CD4-positive, alpha-beta T cell treated with Interleukin-1 beta for 1 hour (primary cell): ENCODE results near the gene PGA4.
"Not testable (repeated sequence)": the region's sequence is repeated elsewhere in the genome, so short reads cannot be mapped to it uniquely, and the experiment has no call there.

Experiments
- DNase-seq, 2 donors: peaks; one replicate each; pipeline ENCODE4 v3.0.0-alpha.2; 2020 to 2022

Gene PGA4

DNA sequence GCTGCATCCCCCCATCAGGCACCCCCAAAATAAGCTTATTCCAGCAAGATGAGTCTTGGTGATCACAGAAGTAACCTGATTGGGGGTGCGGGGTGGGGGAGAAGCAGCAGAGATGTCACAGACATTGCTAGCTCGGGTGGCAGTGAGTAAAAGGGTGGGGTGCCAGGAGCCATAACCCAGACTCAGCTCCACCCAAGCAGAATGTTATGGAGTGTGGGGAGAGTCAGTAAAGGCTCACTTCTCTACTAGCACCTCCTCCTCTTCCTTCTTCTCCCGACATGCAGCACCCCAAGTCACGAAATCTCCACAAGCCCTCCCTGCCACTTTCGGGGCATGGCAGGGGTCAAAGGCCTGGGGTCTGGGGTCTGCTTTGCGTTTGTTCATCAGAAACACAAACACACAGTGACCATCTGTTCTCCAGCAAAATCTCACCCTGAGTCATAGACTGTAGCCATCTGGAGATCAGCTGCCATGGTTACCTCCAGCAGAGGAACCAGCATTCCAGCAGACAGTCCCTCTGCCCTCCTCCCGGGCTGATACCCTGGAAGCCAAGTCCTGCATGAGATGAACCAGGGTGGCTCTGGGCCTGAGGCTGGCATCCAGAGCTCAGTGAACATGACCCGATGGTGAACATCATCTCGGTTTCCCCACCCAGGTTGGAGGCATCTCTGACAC is 14.4 kb upstream of the PGA4 start:
- not testable (repeated sequence) for DNase-seq

DNA sequence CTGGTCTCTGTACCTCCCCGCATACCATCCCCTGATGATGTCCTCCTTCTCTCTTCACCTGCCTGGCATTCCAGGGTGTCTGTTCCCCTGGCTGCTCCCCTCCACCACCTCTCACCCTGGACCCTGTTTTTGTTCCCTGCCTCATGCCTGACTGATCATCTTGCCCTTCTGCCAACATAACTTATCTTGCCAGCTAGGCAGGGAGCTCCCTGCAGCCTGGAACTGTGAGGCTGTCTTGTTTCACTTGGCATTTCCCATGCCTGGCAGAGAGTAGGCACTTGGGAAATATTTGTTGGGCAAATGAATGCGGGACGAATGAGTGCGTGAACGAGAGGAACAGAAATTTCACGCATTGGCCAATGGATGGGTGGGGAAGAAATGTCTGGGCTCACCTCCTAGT is 11.5 kb upstream of the PGA4 start:
- not testable (repeated sequence) for DNase-seq

DNA sequence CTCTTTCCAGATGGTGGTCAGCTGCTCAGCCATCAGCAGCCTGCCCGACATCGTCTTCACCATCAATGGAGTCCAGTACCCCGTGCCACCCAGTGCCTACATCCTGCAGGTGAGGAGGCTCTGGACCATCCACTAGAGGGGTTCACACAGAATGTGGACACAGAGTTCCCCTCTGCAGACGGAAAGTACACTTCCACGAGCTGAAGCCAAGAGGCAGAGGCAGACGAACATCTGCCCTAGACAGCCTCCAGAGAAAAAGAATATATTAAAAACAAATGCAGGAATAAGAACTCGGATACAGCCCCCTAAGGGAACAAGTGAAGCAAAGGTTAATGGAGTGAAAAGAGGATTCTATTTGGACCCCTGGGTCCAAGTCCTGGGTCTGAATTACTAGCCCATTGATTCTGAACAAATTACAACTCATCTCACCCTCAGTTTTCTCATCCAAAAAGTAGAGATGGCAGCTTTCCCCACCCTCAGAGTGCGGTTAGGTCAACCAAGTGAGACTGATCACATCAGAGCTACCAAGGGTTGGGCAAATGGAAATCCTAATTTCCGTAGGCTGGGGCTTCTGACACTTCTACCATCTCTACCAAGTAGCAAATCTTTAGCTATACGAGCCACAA is 10.7 kb upstream of the PGA4 start:
- DNase-seq: not testable (repeated sequence)

DNA sequence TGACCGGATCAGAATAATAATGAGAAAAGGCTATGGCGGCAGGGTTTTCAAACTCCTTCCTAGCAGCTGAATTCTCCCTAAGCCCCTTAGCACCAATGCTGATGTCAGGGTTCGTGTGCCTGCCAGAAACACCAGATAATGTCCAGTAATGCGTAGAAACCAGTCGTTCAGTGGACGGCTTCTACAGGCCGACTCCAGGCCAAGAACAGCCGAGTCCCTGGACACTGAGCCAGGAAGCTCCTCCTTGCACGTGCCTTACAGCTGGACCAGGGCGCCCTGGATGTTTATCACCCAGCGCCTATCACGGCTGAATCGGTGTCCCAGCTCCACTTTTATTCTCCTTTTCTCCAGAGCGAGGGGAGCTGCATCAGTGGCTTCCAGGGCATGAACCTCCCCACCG is 9.9 kb upstream of the PGA4 start:
- DNase-seq: not testable (repeated sequence)

DNA sequence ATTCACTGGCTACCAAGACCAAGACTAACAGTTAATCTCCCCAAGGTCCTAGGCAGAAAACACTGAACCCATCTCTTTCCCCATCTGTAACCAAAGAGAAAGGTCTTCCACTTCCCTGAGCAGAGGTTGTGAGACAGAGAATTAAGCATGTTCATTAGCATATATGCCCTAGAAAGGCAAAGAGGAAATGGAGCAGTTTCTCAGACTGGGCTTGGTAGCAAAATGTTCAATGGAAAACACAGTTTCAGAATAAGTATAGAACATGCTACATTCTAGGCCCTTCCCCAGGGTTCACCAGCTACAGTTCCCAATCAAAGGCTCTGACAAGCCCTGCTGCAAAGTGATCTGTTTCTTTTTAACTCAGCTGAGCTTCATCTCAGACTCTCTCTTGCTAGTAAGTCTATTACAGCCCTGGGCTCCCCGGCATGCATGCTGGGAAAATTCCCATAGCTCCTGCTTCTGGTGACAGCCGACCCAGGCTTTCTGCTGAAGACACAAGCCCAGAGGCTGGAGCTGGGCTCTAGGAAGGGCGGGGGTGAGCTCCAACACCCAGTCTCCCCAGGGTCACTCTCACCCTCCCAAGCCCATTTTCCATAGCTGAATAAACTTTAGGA is 8.3 kb upstream of the PGA4 start:
- not testable (repeated sequence) for DNase-seq

DNA sequence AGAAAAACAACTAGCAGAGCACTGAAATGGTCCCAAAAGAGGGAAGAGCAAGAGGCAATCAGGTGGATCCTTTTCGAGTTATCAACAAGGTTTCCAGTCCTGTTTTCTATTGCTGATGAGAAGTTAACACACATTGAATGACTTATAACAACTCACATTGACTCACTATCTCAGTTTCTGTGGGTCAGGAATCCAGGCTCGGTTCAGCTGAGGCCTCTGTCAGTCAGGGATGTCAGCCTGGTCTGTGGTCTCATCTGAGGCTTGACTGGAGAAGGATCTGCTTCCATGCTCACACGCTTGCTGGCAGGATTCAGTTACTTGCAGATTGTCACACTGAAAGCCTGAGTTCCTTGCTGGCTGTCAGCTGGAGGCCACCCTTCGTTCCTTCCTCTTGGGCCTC is 3.8 kb upstream of the PGA4 start:
- DNase-seq: not testable (repeated sequence)

DNA sequence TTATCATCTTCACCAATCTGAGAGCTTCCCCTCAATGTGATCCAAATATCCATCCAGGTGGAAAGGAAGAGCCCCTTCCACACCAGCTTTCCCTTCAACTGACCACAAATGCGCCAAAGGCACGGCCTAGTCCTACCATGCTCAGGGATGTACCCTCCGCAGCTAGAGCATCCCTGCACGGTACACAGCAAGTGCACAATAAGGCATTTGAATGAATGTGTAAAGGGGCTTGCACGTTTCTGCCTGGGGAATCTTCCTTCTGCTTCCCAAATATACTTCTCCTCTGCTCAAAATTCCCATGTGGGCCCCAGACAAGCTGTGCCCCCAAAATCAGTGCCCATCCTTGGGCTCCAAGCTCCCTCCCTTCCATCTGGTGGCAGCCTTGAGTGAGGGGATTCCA is 3.1 kb upstream of the PGA4 start:
- DNase-seq: not testable (repeated sequence)

DNA sequence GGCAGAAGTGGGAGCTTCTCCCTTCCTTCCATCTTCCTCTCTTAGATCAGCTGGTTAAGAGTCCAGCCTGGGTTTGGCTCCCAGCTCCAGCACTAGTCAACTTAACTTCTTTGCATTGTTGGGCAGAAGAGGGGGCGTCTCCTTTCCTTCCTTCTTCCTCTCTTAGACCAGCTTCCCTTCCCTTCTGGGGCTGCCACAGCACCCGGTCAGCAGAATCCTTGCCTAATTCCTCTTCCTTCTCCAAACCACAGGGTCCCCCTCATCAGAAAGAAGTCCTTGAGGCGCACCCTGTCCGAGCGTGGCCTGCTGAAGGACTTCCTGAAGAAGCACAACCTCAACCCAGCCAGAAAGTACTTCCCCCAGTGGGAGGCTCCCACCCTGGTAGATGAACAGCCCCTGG is 545 bp downstream of the PGA4 start:
- DNase-seq: not testable (repeated sequence)

DNA sequence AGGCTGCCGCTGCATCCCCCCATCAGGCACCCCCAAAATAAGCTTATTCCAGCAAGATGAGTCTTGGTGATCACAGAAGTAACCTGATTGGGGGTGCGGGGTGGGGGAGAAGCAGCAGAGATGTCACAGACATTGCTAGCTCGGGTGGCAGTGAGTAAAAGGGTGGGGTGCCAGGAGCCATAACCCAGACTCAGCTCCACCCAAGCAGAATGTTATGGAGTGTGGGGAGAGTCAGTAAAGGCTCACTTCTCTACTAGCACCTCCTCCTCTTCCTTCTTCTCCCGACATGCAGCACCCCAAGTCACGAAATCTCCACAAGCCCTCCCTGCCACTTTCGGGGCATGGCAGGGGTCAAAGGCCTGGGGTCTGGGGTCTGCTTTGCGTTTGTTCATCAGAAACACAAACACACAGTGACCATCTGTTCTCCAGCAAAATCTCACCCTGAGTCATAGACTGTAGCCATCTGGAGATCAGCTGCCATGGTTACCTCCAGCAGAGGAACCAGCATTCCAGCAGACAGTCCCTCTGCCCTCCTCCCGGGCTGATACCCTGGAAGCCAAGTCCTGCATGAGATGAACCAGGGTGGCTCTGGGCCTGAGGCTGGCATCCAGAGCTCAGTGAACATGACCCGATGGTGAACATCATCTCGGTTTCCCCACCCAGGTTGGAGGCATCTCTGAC is 4.5 kb downstream of the PGA4 start:
- not testable (repeated sequence) for DNase-seq

DNA sequence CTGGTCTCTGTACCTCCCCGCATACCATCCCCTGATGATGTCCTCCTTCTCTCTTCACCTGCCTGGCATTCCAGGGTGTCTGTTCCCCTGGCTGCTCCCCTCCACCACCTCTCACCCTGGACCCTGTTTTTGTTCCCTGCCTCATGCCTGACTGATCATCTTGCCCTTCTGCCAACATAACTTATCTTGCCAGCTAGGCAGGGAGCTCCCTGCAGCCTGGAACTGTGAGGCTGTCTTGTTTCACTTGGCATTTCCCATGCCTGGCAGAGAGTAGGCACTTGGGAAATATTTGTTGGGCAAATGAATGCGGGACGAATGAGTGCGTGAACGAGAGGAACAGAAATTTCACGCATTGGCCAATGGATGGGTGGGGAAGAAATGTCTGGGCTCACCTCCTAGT is 7.3 kb downstream of the PGA4 start:
- DNase-seq: not testable (repeated sequence)

DNA sequence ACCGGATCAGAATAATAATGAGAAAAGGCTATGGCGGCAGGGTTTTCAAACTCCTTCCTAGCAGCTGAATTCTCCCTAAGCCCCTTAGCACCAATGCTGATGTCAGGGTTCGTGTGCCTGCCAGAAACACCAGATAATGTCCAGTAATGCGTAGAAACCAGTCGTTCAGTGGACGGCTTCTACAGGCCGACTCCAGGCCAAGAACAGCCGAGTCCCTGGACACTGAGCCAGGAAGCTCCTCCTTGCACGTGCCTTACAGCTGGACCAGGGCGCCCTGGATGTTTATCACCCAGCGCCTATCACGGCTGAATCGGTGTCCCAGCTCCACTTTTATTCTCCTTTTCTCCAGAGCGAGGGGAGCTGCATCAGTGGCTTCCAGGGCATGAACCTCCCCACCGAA is 8.9 kb downstream of the PGA4 start:
- DNase-seq: not testable (repeated sequence)

DNA sequence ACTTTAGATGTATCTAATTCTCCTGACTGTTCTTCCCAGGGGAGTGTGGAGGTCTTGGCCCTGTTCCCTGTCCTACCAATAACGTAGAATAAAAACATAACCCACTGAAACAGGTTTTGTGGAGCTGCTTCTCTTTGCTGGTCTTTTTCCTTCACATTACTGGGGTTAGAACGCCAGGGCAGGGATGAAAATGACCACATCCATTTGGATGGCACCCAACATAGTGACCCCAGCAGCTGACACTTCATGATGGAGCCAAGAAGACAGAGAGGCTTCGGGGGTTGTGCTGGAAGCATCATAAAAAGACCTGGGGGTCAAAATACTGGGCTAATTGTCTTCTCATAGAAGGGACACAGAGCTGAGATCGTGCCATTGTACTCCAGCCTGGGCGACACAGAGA is 9.4 kb downstream of the PGA4 start:
- not testable (repeated sequence) for DNase-seq

DNA sequence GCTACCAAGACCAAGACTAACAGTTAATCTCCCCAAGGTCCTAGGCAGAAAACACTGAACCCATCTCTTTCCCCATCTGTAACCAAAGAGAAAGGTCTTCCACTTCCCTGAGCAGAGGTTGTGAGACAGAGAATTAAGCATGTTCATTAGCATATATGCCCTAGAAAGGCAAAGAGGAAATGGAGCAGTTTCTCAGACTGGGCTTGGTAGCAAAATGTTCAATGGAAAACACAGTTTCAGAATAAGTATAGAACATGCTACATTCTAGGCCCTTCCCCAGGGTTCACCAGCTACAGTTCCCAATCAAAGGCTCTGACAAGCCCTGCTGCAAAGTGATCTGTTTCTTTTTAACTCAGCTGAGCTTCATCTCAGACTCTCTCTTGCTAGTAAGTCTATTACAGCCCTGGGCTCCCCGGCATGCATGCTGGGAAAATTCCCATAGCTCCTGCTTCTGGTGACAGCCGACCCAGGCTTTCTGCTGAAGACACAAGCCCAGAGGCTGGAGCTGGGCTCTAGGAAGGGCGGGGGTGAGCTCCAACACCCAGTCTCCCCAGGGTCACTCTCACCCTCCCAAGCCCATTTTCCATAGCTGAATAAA is 10.5 kb downstream of the PGA4 start:
- not testable (repeated sequence) for DNase-seq

DNA sequence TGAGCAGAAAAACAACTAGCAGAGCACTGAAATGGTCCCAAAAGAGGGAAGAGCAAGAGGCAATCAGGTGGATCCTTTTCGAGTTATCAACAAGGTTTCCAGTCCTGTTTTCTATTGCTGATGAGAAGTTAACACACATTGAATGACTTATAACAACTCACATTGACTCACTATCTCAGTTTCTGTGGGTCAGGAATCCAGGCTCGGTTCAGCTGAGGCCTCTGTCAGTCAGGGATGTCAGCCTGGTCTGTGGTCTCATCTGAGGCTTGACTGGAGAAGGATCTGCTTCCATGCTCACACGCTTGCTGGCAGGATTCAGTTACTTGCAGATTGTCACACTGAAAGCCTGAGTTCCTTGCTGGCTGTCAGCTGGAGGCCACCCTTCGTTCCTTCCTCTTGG is 15.0 kb downstream of the PGA4 start:
- not testable (repeated sequence) for DNase-seq

DNA sequence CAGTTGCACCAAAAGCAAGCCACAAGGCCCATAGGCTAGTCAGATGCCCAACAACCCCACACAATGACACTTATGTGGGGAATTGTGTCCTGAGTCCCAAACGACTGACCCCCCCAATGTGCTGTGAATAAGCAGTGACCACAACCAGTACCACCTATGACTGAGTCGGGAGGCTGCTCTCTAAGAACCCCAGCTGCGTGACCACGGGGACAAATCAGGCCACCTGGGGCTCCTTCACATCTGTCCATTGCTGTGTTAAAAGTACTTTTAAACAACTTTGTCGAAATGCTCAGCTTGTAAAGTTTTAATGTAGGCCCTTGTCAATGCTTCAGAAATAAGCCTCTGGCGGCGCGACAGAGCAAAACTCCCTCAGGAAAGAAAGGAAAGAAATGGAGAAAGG is 18.1 kb downstream of the PGA4 start:
- DNase-seq: not testable (repeated sequence)

DNA sequence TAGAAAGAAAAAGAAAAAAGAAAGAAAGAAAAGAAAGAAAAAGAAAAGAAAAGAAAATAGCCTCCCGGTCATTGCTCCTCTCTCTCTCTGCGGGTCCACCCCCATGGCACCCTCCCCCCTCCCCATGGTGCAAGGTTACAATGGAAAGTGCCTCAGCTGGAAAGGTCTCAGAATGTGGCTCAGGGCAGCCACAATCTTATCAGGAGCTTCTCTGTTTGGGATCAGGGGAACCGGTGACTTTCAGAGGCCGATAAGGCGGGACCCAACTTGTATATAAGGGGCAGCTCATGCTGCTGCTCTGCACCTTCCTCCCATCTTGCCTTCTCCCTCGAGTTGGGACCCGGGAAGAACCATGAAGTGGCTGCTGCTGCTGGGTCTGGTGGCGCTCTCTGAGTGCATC is 18.7 kb downstream of the PGA4 start, which contains the start of gene PGA5:
PGA5 (plus strand) TSS at position 301 of the 400 bp plus-strand sequence; CDS start at position 353, 52 bp downstream.
- DNase-seq: not testable (repeated sequence)

DNA sequence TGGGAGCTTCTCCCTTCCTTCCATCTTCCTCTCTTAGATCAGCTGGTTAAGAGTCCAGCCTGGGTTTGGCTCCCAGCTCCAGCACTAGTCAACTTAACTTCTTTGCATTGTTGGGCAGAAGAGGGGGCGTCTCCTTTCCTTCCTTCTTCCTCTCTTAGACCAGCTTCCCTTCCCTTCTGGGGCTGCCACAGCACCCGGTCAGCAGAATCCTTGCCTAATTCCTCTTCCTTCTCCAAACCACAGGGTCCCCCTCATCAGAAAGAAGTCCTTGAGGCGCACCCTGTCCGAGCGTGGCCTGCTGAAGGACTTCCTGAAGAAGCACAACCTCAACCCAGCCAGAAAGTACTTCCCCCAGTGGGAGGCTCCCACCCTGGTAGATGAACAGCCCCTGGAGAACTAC is 19.4 kb downstream of the PGA4 start:
- not testable (repeated sequence) for DNase-seq

DNA sequence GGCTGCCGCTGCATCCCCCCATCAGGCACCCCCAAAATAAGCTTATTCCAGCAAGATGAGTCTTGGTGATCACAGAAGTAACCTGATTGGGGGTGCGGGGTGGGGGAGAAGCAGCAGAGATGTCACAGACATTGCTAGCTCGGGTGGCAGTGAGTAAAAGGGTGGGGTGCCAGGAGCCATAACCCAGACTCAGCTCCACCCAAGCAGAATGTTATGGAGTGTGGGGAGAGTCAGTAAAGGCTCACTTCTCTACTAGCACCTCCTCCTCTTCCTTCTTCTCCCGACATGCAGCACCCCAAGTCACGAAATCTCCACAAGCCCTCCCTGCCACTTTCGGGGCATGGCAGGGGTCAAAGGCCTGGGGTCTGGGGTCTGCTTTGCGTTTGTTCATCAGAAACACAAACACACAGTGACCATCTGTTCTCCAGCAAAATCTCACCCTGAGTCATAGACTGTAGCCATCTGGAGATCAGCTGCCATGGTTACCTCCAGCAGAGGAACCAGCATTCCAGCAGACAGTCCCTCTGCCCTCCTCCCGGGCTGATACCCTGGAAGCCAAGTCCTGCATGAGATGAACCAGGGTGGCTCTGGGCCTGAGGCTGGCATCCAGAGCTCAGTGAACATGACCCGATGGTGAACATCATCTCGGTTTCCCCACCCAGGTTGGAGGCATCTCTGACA is 23.3 kb downstream of the PGA4 start:
- not testable (repeated sequence) for DNase-seq

DNA sequence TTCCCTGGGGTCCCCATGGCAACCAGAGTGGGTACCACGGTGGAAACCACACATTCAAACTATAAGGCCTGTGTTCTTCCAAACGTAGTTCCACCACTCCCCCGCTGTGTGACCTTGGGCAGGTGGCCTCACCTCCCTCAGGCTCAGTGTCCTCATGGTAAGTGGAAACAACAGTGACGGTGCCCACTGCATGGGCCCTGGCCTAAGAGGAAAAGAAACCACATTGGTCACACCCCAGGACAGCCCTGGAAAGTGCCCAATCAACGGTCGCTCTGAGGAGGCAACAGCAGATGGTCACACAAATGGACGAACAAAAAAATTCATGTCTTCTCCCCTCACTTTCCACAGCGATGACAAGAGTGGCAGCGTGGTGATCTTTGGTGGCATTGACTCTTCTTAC is 25.9 kb downstream of the PGA4 start:
- DNase-seq: not testable (repeated sequence)

DNA sequence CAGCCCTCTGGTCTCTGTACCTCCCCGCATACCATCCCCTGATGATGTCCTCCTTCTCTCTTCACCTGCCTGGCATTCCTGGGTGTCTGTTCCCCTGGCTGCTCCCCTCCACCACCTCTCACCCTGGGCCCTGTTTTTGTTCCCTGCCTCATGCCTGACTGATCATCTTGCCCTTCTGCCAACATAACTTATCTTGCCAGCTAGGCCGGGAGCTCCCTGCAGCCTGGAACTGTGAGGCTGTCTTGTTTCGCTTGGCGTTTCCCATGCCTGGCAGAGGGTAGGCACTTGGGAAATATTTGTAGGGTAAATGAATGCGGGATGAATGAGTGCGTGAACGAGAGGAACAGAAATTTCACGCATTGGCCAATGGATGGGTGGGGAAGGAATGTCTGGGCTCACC is 27.1 kb downstream of the PGA4 start:
- DNase-seq: not testable (repeated sequence)

DNA sequence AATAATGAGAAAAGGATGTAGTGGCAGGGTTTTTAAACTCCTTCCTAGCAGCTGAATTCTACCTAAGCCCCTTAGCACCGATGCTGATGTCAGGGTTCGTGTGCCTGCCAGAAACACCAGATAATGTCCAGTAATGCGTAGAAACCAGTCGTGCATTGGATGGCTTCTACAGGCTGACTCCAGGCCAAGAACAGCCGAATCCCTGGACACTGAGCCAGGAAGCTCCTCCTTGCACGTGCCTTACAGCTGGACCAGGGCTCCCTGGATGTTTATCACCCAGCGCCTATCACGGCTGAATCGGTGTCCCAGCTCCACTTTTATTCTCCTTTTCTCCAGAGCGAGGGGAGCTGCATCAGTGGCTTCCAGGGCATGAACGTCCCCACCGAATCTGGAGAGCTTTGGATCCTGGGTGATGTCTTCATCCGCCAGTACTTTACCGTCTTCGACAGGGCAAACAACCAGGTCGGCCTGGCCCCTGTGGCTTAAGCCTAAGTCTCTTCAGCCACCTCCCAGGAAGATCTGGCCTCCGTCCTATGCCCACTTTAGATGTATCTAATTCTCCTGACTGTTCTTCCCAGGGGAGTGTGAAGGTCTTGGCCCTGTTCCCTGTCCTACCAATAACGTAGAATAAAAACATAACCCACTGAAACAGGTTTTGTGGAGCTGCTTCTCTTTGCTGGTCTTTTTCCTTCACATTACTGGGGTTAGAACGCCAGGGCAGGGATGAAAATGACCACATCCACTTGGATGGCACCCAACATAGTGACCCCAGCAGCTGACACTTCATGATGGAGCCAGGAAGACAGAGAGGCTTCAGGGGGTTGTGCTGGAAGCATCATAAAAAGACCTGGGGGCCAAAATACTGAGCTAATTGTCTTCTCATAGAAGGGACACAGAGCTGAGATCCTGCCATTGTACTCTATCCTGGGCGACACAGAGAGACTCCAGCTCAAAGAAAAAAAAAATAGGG is 28.9 kb downstream of the PGA4 start:
- DNase-seq: not testable (repeated sequence)
